ENCODE data around the gene INPP5D. TPM values are rescaled to one million over a fixed set of nuclear protein-coding genes. Genes with fewer than 3 reads are reported as not detected.

Gene INPP5D
- total RNA-seq, 1 donor from 2014 or later = 14.7 TPM

- Mint-ChIP-seq H3K4me1 (ENCODE audit: low read depth, unreplicated experiment) (peaks cover 24% of the 10 kb centered on the region), H3K9me3 (ENCODE audit: unreplicated experiment) (no peaks in the 10 kb centered on the region), H3K27me3 (ENCODE audit: low read depth, unreplicated experiment) (no peaks in the 10 kb centered on the region), H3K4me3 (ENCODE audit: unreplicated experiment) (peak overlapping the region; percentile 83), H3K27ac (ENCODE audit: unreplicated experiment) (no peak overlapping the region), H3K36me3 (ENCODE audit: low read depth, unreplicated experiment) (no peaks in the 10 kb centered on the region)
- TF ChIP-seq CTCF (IDR thresholded peaks at IDR 0.05; ENCODE audit: insufficient read depth, low read depth, low read length) (no peak), EZH2 (IDR thresholded peaks at IDR 0.05; ENCODE audit: insufficient read depth, low read length) (no peak)
- Histone ChIP-seq H3K9me3 (ENCODE audit: insufficient read depth, low read depth, low read length) (no peaks in the 10 kb centered on the region), H3K27ac (ENCODE audit: low read depth, low read length) (peak overlapping the region; percentile 45), H3K4me2 (ENCODE audit: low read length) (peak overlapping the region; percentile 89), H3K27me3 (ENCODE audit: insufficient read depth, low read length) (no peaks in the 10 kb centered on the region), H3K9ac (ENCODE audit: low read length) (peak overlapping the region; percentile 48), H2AFZ (ENCODE audit: low read depth, low read length) (peak overlapping the region; percentile 77), H3K79me2 (ENCODE audit: insufficient read depth, low read length) (peaks cover 45% of the 10 kb centered on the region), H3K4me1 (ENCODE audit: insufficient read depth, low read length) (peaks cover 11% of the 10 kb centered on the region), H3K36me3 (ENCODE audit: insufficient read depth, low read length) (peaks cover 6% of the 10 kb centered on the region), H4K20me1 (ENCODE audit: insufficient read depth, low read length) (peaks cover 37% of the 10 kb centered on the region), H3K4me3 (ENCODE audit: insufficient read depth, low read depth, low read length) (peak overlapping the region; percentile 15)
- FAIRE-seq (no peak), DNase-seq (ENCODE audit: low read depth) (no peak)
Observed at GRCh38 chr2:233250985-233251305, 190.8 kb downstream of the INPP5D start.

- peak within 1 kb of the TSS; percentile 56 for H3K27ac Mint-ChIP-seq (ENCODE audit: unreplicated experiment)
Observed at GRCh38 chr2:233251306-233252116, 191.4 kb downstream of the INPP5D start, which contains the start of gene ATG16L1. Gene ATG16L1 (plus strand): TSS chr2:233251673. CDS start chr2:233251828, 155 bp downstream.

More at GRCh38 chr2:233251306-233252116, 191.4 kb downstream of the INPP5D start, which contains the start of gene ATG16L1:
- Histone ChIP-seq H3K9me3 (ENCODE audit: insufficient read depth, low read depth, low read length) (no peaks in the 10 kb centered on the region), H3K4me1 (ENCODE audit: insufficient read depth, low read length) (peaks cover 11% of the 10 kb centered on the region), H3K9ac (ENCODE audit: low read length) (peak within 1 kb of the TSS; percentile 84), H3K4me2 (ENCODE audit: low read length) (peak within 1 kb of the TSS; percentile 89), H3K27ac (ENCODE audit: low read depth, low read length) (peak within 1 kb of the TSS; percentile 69), H4K20me1 (ENCODE audit: insufficient read depth, low read length) (peaks cover 41% of the 10 kb centered on the region), H3K27me3 (ENCODE audit: insufficient read depth, low read length) (no peaks in the 10 kb centered on the region), H3K4me3 (ENCODE audit: insufficient read depth, low read depth, low read length) (peak within 1 kb of the TSS; percentile 86), H3K79me2 (ENCODE audit: insufficient read depth, low read length) (peaks cover 50% of the 10 kb centered on the region), H3K36me3 (ENCODE audit: insufficient read depth, low read length) (peaks cover 11% of the 10 kb centered on the region), H2AFZ (ENCODE audit: low read depth, low read length) (peak within 1 kb of the TSS; percentile 96)
- Mint-ChIP-seq H3K36me3 (ENCODE audit: low read depth, unreplicated experiment) (no peaks in the 10 kb centered on the region), H3K27me3 (ENCODE audit: low read depth, unreplicated experiment) (no peaks in the 10 kb centered on the region), H3K4me3 (ENCODE audit: unreplicated experiment) (peak within 1 kb of the TSS; percentile 97), H3K4me1 (ENCODE audit: low read depth, unreplicated experiment) (peaks cover 24% of the 10 kb centered on the region), H3K9me3 (ENCODE audit: unreplicated experiment) (no peaks in the 10 kb centered on the region)
- TF ChIP-seq CTCF (IDR thresholded peaks at IDR 0.05; ENCODE audit: insufficient read depth, low read depth, low read length) (peak; percentile 71), EZH2 (IDR thresholded peaks at IDR 0.05; ENCODE audit: insufficient read depth, low read length) (no peak)
- FAIRE-seq (no peak), DNase-seq (ENCODE audit: low read depth) (peak; percentile 89)
